SK-N-SH treated with all-trans-retinoic acid at 6 μM for 48 hours (cell line): ENCODE results near the gene TEAD3.

Experiments
- ATAC-seq: fragments of 200-7000 bp; cut with Tn5 transposase; 3 replicates; pipeline ENCODE4 v1.9.1; 2020; ENCODE audit warnings: mild to moderate bottlenecking, moderate library complexity
- ARNTL ChIP-seq: fragments of 450-650 bp; formaldehyde crosslinking; IDR thresholded peaks from 2 replicates; pipeline ENCODE4 v1.5.0; 2020; ENCODE audit warnings: low read depth, mild to moderate bottlenecking, moderate library complexity, borderline replicate concordance
- BACH2 ChIP-seq: fragments of 250-450 bp; sonication (Bioruptor Pico); IDR thresholded peaks from 2 replicates; pipeline ENCODE4 v1.9.0; 2021; ENCODE audit warnings: mild to moderate bottlenecking, borderline replicate concordance
- ESRRG ChIP-seq: fragments of 250-450 bp; sonication (Bioruptor Pico); IDR thresholded peaks from 2 replicates; pipeline ENCODE4 v1.6.1; 2021; ENCODE audit warnings: mild to moderate bottlenecking
- ISL1 ChIP-seq: fragments of 250-450 bp; sonication (Bioruptor Pico); IDR thresholded peaks from 2 replicates; pipeline ENCODE4 v2.1.2; 2022; ENCODE audit warnings: mild to moderate bottlenecking, moderate library complexity
- OSR1 ChIP-seq: fragments of 250-450 bp; sonication (Bioruptor Pico); IDR thresholded peaks from 2 replicates; pipeline ENCODE4 v1.8.0; 2022; ENCODE audit warnings: moderate library complexity, mild to moderate bottlenecking, inconsistent platforms
- PPARA ChIP-seq: fragments of 250-450 bp; sonication (Bioruptor Pico); IDR thresholded peaks from 2 replicates; pipeline ENCODE4 v1.5.0; 2020; ENCODE audit warnings: mild to moderate bottlenecking, borderline replicate concordance
- RARB ChIP-seq: fragments of 250-450 bp; sonication (Bioruptor Pico); IDR thresholded peaks from 2 replicates; pipeline ENCODE4 v1.8.0; 2021; ENCODE audit warnings: mild to moderate bottlenecking, moderate library complexity
- SNAI2 ChIP-seq: fragments of 250-450 bp; sonication (Bioruptor Pico); IDR thresholded peaks from 2 replicates; pipeline ENCODE4 v1.5.0; 2020; ENCODE audit warnings: mild to moderate bottlenecking, moderate library complexity
- TCF4 ChIP-seq: fragments of 250-450 bp; sonication (Bioruptor Pico); IDR thresholded peaks from 2 replicates; pipeline ENCODE4 v1.8.0; 2021; ENCODE audit warnings: mild to moderate bottlenecking, moderate library complexity, borderline replicate concordance
- TOX ChIP-seq: fragments of 250-450 bp; sonication (Bioruptor Pico); IDR thresholded peaks from 2 replicates; pipeline ENCODE4 v1.8.0; 2021; ENCODE audit warnings: mild to moderate bottlenecking, moderate library complexity, borderline replicate concordance
- ZC3H10 ChIP-seq: fragments of 250-450 bp; sonication (Bioruptor Pico); IDR thresholded peaks from 2 replicates; pipeline ENCODE4 v1.5.1; 2021; ENCODE audit warnings: mild to moderate bottlenecking, moderate library complexity
- ZNF8 ChIP-seq: fragments of 450-650 bp; formaldehyde crosslinking; IDR thresholded peaks from 2 replicates; pipeline ENCODE4 v1.5.0; 2020; ENCODE audit warnings: mild to moderate bottlenecking, moderate library complexity
- TF ChIP-seq, protein P1 (sequence below): fragments of 250-450 bp; sonication (Bioruptor Pico); IDR thresholded peaks from 2 replicates; pipeline ENCODE4 v1.5.0; 2020; ENCODE audit warnings: mild to moderate bottlenecking, moderate library complexity
- TF ChIP-seq, protein P2 (sequence below): fragments of 250-450 bp; sonication (Bioruptor Pico); IDR thresholded peaks from 2 replicates; pipeline ENCODE4 v1.8.0; 2020; ENCODE audit warnings: mild to moderate bottlenecking, moderate library complexity, borderline replicate concordance
- TF ChIP-seq, protein P3 (sequence below): fragments of 250-450 bp; sonication (Bioruptor Pico); IDR thresholded peaks from 2 replicates; pipeline ENCODE4 v1.8.0; 2021; ENCODE audit warnings: low read depth, mild to moderate bottlenecking, moderate library complexity, borderline replicate concordance
- TF ChIP-seq, protein P4 (sequence below): fragments of 250-450 bp; sonication (Bioruptor Pico); IDR thresholded peaks from 2 replicates; pipeline ENCODE4 v1.5.1; 2020; ENCODE audit warnings: low read depth, mild to moderate bottlenecking, moderate library complexity

TEAD3 gene

DNA sequence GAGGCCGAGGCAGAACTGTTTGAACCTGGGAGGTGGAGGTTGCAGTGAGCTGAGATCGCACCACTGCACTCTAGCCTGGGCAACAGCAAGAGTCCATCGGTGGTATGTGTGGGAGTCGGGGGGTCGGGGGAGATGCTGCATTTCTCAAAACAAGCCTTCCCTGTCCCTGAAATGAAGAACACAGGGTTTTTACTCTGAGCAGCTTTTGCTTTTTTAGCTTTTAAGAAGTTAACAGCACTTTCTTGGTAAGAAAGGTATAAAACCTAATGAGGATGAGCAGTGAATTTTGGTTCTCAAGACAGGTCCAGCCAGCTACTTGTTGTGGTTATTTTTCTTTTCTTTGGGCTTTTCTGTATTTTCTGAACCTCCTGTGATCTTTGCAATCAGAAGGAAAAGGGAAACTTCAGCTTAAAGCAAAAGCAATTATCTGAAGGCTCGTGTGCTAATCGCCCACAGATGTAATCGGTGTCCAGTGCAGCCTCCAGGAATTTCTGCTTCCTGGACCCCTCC lies 25.0 kb downstream of the TEAD3 start:
- ATAC-seq: no peak
- TF ChIP-seq, protein P1, sequence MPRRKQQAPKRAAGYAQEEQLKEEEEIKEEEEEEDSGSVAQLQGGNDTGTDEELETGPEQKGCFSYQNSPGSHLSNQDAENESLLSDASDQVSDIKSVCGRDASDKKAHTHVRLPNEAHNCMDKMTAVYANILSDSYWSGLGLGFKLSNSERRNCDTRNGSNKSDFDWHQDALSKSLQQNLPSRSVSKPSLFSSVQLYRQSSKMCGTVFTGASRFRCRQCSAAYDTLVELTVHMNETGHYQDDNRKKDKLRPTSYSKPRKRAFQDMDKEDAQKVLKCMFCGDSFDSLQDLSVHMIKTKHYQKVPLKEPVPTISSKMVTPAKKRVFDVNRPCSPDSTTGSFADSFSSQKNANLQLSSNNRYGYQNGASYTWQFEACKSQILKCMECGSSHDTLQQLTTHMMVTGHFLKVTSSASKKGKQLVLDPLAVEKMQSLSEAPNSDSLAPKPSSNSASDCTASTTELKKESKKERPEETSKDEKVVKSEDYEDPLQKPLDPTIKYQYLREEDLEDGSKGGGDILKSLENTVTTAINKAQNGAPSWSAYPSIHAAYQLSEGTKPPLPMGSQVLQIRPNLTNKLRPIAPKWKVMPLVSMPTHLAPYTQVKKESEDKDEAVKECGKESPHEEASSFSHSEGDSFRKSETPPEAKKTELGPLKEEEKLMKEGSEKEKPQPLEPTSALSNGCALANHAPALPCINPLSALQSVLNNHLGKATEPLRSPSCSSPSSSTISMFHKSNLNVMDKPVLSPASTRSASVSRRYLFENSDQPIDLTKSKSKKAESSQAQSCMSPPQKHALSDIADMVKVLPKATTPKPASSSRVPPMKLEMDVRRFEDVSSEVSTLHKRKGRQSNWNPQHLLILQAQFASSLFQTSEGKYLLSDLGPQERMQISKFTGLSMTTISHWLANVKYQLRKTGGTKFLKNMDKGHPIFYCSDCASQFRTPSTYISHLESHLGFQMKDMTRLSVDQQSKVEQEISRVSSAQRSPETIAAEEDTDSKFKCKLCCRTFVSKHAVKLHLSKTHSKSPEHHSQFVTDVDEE (CRISPR knock-in tag): no peak
- TF ChIP-seq ZC3H10 (CRISPR knock-in tag) (no peak), PPARA (no peak), RARB (CRISPR knock-in tag) (no peak), BACH2 (no peak), TOX (no peak), SNAI2 (CRISPR knock-in tag) (no peak), ISL1 (CRISPR knock-in tag) (no peak), OSR1 (CRISPR knock-in tag) (no peak), ESRRG (no peak)
- TF ChIP-seq, protein P2, sequence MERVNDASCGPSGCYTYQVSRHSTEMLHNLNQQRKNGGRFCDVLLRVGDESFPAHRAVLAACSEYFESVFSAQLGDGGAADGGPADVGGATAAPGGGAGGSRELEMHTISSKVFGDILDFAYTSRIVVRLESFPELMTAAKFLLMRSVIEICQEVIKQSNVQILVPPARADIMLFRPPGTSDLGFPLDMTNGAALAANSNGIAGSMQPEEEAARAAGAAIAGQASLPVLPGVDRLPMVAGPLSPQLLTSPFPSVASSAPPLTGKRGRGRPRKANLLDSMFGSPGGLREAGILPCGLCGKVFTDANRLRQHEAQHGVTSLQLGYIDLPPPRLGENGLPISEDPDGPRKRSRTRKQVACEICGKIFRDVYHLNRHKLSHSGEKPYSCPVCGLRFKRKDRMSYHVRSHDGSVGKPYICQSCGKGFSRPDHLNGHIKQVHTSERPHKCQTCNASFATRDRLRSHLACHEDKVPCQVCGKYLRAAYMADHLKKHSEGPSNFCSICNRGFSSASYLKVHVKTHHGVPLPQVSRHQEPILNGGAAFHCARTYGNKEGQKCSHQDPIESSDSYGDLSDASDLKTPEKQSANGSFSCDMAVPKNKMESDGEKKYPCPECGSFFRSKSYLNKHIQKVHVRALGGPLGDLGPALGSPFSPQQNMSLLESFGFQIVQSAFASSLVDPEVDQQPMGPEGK (CRISPR knock-in tag): no peak

DNA sequence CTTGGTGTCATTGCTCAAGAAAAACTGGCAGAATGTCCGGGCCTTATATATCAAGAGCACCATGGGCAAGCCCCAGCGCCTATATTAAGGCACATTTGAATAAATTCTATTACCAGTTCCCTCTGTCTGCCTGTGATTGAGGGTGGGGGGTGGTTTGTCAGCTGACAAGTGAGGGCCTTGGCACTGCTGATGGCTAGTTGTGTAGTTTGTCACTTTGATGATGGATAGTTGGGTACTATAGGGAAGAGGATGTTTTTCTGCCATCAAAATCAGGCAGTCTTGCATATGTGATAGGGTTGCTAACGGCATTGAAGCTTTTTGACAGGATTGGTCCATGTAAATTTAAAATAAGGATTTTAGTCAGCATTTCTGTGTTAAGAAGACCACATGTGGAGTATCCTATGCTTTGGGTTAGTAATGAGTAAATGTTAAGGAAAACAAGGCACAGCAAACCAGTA lies 26.2 kb downstream of the TEAD3 start:
- TF ChIP-seq, protein P3, sequence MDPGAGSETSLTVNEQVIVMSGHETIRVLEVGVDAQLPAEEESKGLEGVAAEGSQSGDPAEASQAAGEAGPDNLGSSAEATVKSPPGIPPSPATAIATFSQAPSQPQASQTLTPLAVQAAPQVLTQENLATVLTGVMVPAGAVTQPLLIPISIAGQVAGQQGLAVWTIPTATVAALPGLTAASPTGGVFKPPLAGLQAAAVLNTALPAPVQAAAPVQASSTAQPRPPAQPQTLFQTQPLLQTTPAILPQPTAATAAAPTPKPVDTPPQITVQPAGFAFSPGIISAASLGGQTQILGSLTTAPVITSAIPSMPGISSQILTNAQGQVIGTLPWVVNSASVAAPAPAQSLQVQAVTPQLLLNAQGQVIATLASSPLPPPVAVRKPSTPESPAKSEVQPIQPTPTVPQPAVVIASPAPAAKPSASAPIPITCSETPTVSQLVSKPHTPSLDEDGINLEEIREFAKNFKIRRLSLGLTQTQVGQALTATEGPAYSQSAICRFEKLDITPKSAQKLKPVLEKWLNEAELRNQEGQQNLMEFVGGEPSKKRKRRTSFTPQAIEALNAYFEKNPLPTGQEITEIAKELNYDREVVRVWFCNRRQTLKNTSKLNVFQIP: no peak
- TF ChIP-seq RARB (CRISPR knock-in tag): no peak
- no peak for TF ChIP-seq ZNF8 (CRISPR knock-in tag)
- TF ChIP-seq ARNTL (CRISPR knock-in tag): no peak
- no peak for TF ChIP-seq ISL1 (CRISPR knock-in tag)
- ATAC-seq: no peak

DNA sequence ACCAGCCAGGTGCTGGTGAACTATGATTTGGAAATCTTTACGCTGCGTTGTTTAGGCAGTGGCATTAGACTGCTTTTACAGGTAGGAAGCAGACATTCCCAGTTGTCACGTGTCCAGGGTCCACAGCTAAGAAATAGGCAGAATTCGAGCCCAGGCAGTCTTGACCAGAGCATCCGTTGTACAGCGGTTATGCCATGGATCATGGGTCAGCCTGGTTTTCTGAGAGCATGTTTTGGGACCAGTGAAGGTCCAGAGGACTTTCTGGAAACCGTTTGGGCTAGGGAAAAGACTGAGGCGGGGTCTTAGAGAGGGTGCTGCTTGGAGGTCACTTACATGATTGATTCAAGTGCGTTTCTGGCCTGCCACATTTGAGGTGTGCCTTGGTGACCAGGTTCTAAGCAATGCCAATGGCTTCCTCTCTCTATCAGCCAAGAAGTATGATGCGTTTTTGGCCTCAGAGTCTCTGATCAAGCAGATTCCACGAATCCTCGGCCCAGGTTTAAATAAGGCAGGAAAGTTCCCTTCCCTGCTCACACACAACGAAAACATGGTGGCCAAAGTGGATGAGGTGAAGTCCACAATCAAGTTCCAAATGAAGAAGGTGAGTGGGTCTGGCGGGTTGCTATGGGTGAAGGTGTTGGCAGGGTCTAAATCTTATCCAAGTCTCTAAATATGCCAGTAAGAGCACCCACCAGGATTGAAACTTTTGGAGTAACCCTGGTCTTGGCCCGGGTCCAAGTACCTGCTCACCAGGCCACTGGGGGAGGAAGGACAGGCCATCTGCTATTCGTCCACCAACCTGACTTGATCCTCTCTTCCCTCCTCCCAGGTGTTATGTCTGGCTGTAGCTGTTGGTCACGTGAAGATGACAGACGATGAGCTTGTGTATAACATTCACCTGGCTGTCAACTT lies 26.9 kb downstream of the TEAD3 start:
- no peak for ATAC-seq
- TF ChIP-seq, protein P3: no peak
- TF ChIP-seq, protein P4, sequence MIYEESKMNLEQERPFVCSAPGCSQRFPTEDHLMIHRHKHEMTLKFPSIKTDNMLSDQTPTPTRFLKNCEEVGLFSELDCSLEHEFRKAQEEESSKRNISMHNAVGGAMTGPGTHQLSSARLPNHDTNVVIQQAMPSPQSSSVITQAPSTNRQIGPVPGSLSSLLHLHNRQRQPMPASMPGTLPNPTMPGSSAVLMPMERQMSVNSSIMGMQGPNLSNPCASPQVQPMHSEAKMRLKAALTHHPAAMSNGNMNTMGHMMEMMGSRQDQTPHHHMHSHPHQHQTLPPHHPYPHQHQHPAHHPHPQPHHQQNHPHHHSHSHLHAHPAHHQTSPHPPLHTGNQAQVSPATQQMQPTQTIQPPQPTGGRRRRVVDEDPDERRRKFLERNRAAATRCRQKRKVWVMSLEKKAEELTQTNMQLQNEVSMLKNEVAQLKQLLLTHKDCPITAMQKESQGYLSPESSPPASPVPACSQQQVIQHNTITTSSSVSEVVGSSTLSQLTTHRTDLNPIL (CRISPR knock-in tag): no peak
- TF ChIP-seq RARB (CRISPR knock-in tag) (no peak), TCF4 (0 out of 2 replicates have a peak, but pooled peaks have one; percentile 32), ZNF8 (CRISPR knock-in tag) (no peak), ISL1 (CRISPR knock-in tag) (no peak), OSR1 (CRISPR knock-in tag) (no peak)
- TF ChIP-seq, protein P2 (CRISPR knock-in tag): no peak
